ENCODE measurements around the gene POLQ. TPM values are rescaled to one million over a fixed set of nuclear protein-coding genes. Genes with fewer than 3 reads are reported as not detected.
A peak's percentile ranks its signal among the peaks of the same experiment; 100 is the strongest.
"Not testable (repeated sequence)": the region's sequence is repeated elsewhere in the genome, so short reads cannot be mapped to it uniquely, and the experiment has no call there.

POLQ gene
- total RNA-seq, result 0.83 TPM

- peak; percentile 92 for DNase-seq (ENCODE audit: low spot score)
These were observed at the start of gene POLQ for GRCh38 chr3:121545574-121546455. POLQ (minus strand) TSS chr3:121545988; CDS start chr3:121545877, 111 bp downstream.

GRCh38 chr3:121594850-121595249 is 49.1 kb upstream of the POLQ start:
- no peak for DNase-seq (ENCODE audit: low spot score)

GRCh38 chr3:121593806-121594205 is 48.0 kb upstream of the POLQ start:
- not testable (repeated sequence) for DNase-seq (ENCODE audit: low spot score)

GRCh38 chr3:121592856-121593702 is 47.3 kb upstream of the POLQ start, which contains the start of gene FBXO40:
FBXO40 (plus strand) TSS chr3:121593379; CDS start chr3:121620576, 27,197 bp downstream.
- no peak for DNase-seq (ENCODE audit: low spot score)

GRCh38 chr3:121584418-121584817 is 38.6 kb upstream of the POLQ start:
- no peak for DNase-seq (ENCODE audit: low spot score)

GRCh38 chr3:121581691-121582090 is 35.9 kb upstream of the POLQ start:
- DNase-seq (ENCODE audit: low spot score), result no peak

GRCh38 chr3:121574449-121574848 is 28.7 kb upstream of the POLQ start:
- DNase-seq (ENCODE audit: low spot score), result no peak

- no peak for DNase-seq (ENCODE audit: low spot score)
These were observed 21.9 kb upstream of the POLQ start, which contains the start of gene ARGFX for GRCh38 chr3:121567649-121568048. ARGFX (plus strand) TSS chr3:121567949; CDS start chr3:121570714, 2,765 bp downstream.

GRCh38 chr3:121566773-121567172 is 21.0 kb upstream of the POLQ start:
- no peak for DNase-seq (ENCODE audit: low spot score)

- DNase-seq (ENCODE audit: low spot score), result no peak
These were observed 16.4 kb upstream of the POLQ start for GRCh38 chr3:121562148-121562547.

- DNase-seq (ENCODE audit: low spot score), result no peak
These were observed 11.7 kb upstream of the POLQ start for GRCh38 chr3:121557426-121557934.

- no peak for DNase-seq (ENCODE audit: low spot score)
These were observed 7.0 kb upstream of the POLQ start for GRCh38 chr3:121552797-121553196.

- no peak for DNase-seq (ENCODE audit: low spot score)
These were observed 6.6 kb upstream of the POLQ start for GRCh38 chr3:121552379-121552778.

GRCh38 chr3:121545049-121545573 is 677 bp downstream of the POLQ start:
- no peak for DNase-seq (ENCODE audit: low spot score)

GRCh38 chr3:121542924-121543323 is 2.9 kb downstream of the POLQ start:
- no peak for DNase-seq (ENCODE audit: low spot score)

- DNase-seq (ENCODE audit: low spot score), result no peak
These were observed 14.5 kb downstream of the POLQ start for GRCh38 chr3:121531269-121531668.

GRCh38 chr3:121529308-121529707 is 16.5 kb downstream of the POLQ start:
- no peak for DNase-seq (ENCODE audit: low spot score)

GRCh38 chr3:121520510-121520909 is 25.3 kb downstream of the POLQ start:
- no peak for DNase-seq (ENCODE audit: low spot score)

GRCh38 chr3:121517953-121518655 is 27.7 kb downstream of the POLQ start:
- no peak for DNase-seq (ENCODE audit: low spot score)

- no peak for DNase-seq (ENCODE audit: low spot score)
These were observed 29.9 kb downstream of the POLQ start for GRCh38 chr3:121515862-121516261.

GRCh38 chr3:121515313-121515712 is 30.5 kb downstream of the POLQ start:
- no peak for DNase-seq (ENCODE audit: low spot score)
